HG02970 (cell line): ENCODE measurements around the gene BYSL.

Experiments
- ATAC-seq: cut with Tn5 transposase; IDR thresholded peaks from one replicate; pipeline ENCODE4 v1.9.1; 2021; ENCODE audit warnings: mild to moderate bottlenecking, moderate library complexity, moderate number of reproducible peaks; ENCODE audit not compliant: unreplicated experiment, low FRiP score

Gene BYSL

GRCh38 chr6:41972826-41973225 is 51.5 kb downstream of the BYSL start:
- ATAC-seq: no peak

DNA sequence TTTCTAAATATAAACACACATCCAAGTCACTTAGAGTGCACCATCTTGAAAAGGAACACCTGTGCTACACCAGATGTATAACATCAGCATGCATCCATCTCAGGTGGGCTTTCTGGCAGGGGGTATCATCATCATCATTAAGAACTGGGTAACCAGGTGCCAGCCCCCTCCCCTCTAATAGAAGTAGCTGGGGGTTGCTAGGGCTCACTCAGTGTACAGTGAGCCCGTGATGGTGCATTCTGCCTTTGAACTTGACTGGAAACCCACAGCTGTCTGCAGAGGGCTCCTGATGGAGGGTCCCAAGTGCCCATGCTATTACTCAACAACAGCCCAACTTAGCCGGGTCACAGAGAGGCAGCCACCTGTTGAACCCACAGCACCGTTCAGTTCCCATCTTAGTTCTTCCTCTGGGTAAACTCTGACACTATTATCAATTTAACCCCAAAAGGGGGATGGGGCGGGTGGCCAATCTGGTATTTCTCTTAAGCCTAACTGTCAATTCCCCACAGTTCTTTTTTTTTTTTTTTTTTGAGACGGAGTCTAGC is 53.1 kb downstream of the BYSL start:
- no peak for ATAC-seq

GRCh38 chr6:41975276-41975675 is 54.0 kb downstream of the BYSL start:
- no peak for ATAC-seq

GRCh38 chr6:41976794-41977484 is 55.6 kb downstream of the BYSL start:
- no peak for ATAC-seq
